Amygdala (tissue), 56 donors: Measurements from ENCODE around the gene AQP12B.

Experiments
- DNase-seq, 56 donors: peaks; one replicate each; lab custom pipeline; 2025; lab: John Stamatoyannopoulos, UW

The AQP12B gene

DNA sequence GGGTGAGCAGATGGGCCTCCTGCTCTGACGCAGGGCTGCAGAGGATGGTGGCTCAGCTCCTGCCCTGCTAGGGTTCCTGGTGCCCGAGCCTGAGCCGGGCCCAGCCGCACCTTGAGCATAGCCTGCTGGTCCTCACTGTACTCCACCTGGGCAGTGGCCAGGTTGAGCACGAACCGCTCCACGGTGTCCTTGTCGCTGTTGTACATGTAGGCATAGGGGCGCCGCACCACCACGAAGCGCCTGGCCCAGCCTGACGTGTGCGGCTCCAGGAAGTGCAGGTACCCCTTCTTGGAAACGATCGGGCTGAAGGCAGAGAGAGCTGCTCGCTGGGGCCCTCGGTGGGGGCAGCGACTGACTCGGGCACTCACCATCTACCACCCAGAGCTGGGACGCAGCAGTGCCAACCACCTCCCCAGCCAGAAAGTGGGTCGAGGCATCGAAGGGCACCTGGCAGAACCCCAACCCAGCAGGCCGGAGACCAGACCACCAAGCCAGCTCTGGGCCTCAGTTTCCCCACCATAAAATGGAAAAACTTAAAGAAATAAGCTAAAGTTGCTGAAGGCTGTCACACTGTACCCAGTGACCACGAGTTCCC, 36.3 kb upstream of the AQP12B start:
- no peak for DNase-seq

GRCh38 chr2:240717681-240718581, 35.2 kb upstream of the AQP12B start:
- no peak for DNase-seq

DNA sequence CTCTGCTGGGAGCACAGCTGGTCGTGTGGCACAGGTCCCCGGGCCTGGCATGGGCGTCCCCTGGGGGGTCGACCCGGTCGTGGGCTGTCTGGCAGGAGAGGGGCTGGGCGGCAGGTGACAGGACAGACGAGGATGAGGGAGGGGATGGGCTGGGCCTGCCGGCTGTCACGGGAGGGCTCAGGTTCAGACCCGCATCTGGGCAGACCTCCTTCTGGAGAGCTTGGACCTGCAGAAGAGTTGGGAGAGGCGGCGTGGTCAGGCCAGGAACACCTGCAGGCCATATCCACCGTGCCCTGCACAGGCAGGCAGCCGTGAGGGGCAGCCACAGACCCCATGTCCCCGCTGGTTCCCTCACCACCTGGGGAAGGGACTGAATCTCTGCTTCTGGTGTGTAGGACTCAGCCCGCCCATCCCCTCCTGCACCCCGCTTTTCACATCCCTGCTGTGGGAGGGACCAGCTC, 34.5 kb upstream of the AQP12B start:
- no peak for DNase-seq

- no peak for DNase-seq
Observed at GRCh38 chr2:240716130-240716798, 33.6 kb upstream of the AQP12B start.

DNA sequence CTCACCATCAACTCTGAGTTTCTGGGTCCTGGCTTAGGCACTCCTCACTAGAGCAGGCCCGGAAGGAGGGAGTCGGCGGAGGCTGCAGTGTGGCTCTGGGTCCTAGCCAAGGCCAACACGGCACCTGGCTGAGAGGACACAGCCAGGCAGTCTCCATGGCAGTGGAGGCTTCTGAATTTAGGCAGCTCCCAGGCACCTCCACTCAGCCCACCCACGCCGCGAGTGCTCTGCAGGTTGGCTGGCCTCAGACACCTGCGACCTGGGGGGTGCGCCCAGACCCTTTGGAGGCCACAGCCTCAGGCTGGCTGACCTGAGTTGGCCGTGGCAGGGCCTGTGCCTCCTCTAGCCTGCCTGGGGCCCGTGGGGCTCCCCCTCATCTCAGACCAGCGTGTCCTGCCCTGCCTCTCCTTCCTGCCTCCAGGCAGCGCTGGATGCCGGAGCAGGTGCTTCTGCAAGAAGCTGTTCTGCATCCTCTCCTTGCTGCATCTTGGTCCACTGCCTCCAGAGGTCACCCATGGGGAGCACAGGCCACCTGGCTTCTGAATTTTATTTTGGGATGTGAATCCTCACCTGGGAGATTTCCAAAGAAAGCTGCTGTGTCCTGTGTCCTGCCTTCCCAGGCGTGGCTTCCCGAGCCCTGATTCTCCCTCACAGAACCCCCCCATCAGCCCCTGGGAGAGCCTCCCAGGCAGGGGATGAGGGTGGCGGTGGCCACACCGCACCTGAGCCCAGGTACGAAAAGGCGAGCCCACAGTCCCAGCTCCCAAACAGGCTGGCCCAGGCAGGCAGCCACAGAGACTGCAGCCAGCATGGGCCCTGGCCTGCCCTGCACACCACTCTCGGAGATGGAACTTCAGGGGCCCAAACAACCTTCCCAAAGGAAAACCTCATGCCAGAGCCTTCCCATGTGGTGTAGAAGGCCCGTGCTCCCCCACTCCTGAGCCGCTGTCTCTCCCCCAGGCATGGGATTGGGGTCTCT, 32.4 kb upstream of the AQP12B start:
- no peak for DNase-seq

DNA sequence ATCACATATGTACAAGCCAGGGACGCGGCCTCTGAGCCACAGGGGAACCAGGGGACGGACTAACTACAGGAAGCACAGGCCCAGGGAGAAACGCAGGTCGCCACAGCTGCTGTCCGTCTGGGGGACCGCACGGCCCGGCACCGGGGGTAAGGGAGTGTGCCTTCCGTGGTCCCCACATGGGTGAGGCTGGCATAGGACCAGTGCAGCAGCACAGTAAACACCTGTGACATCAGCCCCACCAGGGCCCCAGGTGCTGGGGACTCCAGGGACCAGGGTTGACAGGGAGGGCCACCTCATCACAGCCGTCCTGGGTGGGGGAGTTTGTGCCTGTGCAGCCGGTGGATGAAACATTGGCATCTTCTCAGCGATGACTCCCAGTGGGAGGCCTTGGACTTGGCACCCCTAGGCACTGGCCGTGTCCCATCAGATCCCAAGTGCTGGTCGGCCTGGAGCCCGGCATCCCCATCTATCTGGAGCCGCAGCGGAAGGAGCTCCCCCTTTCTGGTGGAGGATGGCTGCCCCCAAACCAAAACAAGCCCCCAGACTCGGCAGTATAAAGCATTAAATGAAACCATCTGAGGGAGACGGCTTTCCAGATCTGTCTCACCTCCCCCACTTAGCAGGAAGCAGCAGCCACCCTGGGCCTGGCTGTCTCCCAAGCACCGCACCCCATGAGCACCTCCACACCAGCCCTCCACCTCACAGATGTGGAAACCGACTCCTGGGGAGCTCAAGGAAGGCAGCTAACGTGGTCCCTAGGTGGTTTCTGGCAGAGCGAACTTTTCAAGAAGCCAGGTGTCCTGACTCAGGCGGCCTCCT, 31.5 kb upstream of the AQP12B start:
- no peak for DNase-seq

DNA sequence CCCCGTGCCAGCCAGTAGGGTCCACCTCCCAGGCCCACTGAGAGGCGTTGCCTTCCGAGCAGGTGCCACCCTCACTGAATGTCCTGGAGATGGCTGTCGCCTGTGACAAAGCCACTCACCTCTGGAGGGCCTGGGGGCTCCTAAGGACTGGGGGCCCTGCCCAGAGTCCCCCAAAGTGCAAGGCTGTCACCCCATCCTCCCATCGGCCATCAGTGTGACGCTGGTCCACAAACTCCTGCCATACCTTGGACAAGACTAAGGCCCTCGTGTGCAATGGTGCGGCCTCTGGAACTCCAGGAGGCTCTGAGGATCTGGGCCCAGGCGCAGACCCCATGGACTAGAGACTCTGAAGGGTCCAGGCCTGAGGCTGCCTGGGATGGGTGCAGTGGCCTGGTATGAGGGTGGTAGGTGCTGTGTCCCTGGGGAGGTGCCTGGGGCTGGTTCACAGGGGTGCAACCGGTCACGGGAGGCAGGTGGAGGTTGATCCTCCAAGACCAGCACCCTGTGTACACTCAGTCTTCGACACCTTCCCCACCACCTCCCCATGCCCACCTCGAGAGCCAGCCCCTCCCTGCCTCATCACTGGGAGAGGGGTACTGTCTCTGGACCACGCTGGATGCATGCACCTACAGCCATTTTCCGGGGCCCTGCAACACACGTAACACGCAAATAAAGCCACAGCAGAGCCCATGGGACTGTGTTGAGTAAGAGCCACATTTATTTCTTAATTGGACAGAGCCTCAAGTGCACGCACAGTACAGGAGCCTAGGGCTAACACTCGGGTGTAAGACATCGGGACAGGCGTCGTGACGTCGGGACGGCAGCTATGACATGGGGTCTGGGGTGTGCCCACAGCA, 30.6 kb upstream of the AQP12B start:
- no peak for DNase-seq

- no peak for DNase-seq
Observed at GRCh38 chr2:240712121-240712520, 29.4 kb upstream of the AQP12B start.

DNA sequence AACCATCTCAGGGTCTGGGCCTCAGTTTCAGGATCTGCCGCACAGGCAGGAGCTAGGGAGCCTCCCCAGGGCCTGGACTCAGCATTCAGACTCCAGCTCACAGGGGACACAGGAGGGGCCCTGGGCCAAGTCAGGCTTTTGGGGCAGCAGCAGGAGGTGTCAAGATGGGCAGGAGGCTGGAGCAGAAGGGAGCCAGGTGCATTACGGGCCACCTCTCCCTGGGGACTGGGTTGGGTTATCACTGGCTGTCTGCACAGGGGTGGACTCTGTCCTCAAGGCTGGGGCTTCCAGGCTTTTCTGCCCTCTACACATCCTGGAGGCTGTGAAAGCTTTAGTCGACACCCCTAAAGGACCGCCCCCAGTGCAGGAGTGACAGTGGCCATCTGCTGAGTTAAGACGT, 29.0 kb upstream of the AQP12B start:
- DNase-seq = no peak

GRCh38 chr2:240711296-240711695, 28.6 kb upstream of the AQP12B start:
- no peak for DNase-seq

GRCh38 chr2:240708457-240708856, 25.8 kb upstream of the AQP12B start:
- no peak for DNase-seq

DNA sequence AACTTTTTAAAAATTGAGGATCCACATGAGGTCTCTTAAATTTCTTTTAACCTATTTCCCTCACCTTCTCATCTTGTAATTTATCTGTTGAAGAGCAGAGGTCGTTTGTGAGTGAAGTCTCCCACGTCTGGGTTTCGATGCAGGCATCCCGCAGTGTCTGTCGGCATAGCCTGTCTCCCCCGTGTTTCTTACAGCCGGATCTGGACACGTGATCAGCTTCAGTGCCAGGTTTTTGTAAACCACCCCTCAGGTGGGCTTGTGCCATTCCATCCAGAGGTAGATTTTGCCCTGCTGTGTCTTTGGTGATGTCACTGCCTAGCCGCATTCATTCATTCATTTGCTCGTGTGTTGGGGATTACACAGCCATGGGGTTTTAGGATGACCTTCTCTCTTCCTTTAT, 25.1 kb upstream of the AQP12B start:
- DNase-seq = no peak

DNA sequence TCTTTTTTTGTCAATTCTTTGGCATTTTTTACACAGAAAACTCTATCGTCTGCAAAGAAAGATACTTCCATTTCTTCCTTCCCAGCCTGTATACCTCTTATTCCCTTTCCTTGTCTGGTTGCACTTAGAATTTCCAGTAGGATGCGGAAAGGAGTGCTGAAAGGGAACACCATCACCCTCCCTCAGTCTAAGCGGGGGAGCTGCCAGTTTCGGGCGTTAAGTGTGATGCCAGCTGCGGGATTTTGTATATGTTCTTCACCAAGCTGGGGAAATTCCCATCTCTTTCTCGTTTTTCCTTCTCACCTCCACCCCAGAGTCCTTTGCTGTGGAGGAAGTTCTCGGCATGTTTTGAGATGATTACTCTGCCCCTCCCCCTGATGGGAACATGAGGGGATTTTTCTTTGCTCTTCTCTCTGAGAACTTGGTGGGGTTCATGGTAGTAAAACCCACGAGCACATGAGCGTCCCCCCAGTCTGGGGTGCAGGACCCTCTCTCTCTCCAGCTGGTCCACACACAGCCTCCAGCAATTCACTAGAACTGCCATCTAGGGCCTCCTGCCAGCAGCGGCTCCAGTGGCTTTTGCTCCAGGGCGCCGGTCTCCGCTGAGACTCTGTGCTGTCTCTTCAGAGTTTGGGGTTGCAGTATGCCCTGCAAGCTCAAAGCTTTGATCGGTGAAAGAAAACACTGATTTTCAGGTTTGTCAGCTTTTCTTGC, 24.5 kb upstream of the AQP12B start:
- no peak for DNase-seq

DNA sequence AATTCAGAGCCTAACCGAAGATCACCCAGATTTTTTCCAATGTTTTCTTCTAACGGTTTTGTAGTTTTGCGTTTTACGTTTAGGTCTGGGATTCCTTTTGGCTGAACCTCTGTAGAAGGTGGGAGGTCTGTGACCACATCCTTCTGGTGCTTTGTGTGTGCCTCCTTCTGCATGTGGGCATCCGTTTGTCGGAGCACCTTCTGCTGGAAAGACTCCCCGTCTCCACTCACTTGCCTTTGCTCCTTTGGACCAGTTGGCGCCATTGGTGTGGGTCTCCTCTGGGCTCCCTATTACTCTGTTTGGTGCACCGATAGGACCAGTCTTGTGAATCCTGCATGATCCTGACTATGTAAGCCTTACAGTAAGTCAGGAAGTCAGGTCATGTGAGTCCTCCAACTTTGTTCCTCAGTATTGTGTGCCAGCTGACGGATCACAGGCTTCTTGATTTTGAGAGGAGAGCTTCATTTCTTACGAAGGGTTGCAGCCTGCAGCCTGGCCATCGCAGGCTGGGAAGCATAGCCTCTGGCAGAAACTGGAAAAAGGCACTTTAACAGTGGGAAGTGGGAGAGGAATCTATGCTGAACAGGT, 22.6 kb upstream of the AQP12B start:
- no peak for DNase-seq

GRCh38 chr2:240704651-240705050, 22.0 kb upstream of the AQP12B start:
- no peak for DNase-seq

- no peak for DNase-seq
Observed at GRCh38 chr2:240703417-240704341, 21.0 kb upstream of the AQP12B start.
